Loucy (cell line): ENCODE results near the gene ARRB1.

ENCODE experiments used
- H2AFZ ChIP-seq: fragments of 200-600 bp; sonication (generic); 2 replicates; pipeline ENCODE4 v1.6.0; 2016; ENCODE audit warnings: antibody characterized with exemption, mild to moderate bottlenecking, low read length, moderate library complexity
- H3F3A ChIP-seq: fragments of 200-600 bp; 2 replicates; pipeline ENCODE4 v1.6.0; 2016; ENCODE audit warnings: antibody characterized with exemption, low read depth, mild to moderate bottlenecking
- H3K27me3 ChIP-seq: fragments of 200-600 bp; sonication (generic); 2 replicates; pipeline ENCODE4 v1.6.1; 2014; ENCODE audit warnings: low read length, mild to moderate bottlenecking; ENCODE audit not compliant: insufficient read depth, poor library complexity, severe bottlenecking
- H3K36me3 ChIP-seq: fragments of 200-600 bp; sonication (generic); 2 replicates; pipeline ENCODE4 v1.6.1; 2016; ENCODE audit warnings: low read length; ENCODE audit not compliant: insufficient read depth
- H3K4me1 ChIP-seq: fragments of 200-600 bp; sonication (generic); 2 replicates; pipeline ENCODE4 v1.5.1; 2014; ENCODE audit warnings: low read length, mild to moderate bottlenecking; ENCODE audit not compliant: insufficient read depth, poor library complexity, severe bottlenecking
- H3K4me2 ChIP-seq: fragments of 200-600 bp; sonication (generic); 2 replicates; pipeline ENCODE4 v1.6.0; 2014; ENCODE audit warnings: antibody characterized with exemption, low read length, low read depth, mild to moderate bottlenecking; ENCODE audit not compliant: poor library complexity, severe bottlenecking
- H3K4me3 ChIP-seq: fragments of 200-600 bp; sonication (generic); 2 replicates; pipeline ENCODE4 v1.5.1; 2014; ENCODE audit warnings: low read length, mild to moderate bottlenecking, mixed read lengths; ENCODE audit not compliant: poor library complexity, severe bottlenecking
- H3K79me2 ChIP-seq: fragments of 200-600 bp; sonication (generic); 2 replicates; pipeline ENCODE4 v1.6.1; 2014; ENCODE audit warnings: low read length; ENCODE audit not compliant: insufficient read depth
- H3K9ac ChIP-seq: fragments of 200-600 bp; sonication (generic); 2 replicates; pipeline ENCODE4 v1.6.0; 2014; ENCODE audit warnings: mild to moderate bottlenecking, low read depth, low read length, moderate library complexity; ENCODE audit not compliant: poor library complexity, severe bottlenecking
- H3K9me2 ChIP-seq: fragments of 200-600 bp; sonication (generic); replicated peaks from 2 replicates; pipeline ENCODE4 v1.6.1; 2016; ENCODE audit warnings: low read depth, low read length, mixed read lengths
- H3K9me3 ChIP-seq: fragments of 200-600 bp; sonication (generic); 2 replicates; pipeline ENCODE4 v1.6.1; 2014; ENCODE audit warnings: mild to moderate bottlenecking, antibody characterized with exemption, low read length, low read depth; ENCODE audit not compliant: insufficient read depth
- H4K20me1 ChIP-seq: fragments of 200-600 bp; sonication (generic); 2 replicates; pipeline ENCODE4 v1.6.0; 2014; ENCODE audit warnings: antibody characterized with exemption, low read length, mild to moderate bottlenecking; ENCODE audit not compliant: insufficient read depth, poor library complexity, severe bottlenecking
- CTCF ChIP-seq: fragments of 200-600 bp; sonication (generic); conservative IDR thresholded peaks from 2 replicates; pipeline ENCODE4 v1.5.1; 2014; ENCODE audit warnings: mild to moderate bottlenecking, antibody characterized with exemption, low read length
- EZH2phosphoT487 ChIP-seq: fragments of 200-600 bp; IDR thresholded peaks from 2 replicates; pipeline ENCODE4 v1.6.1; 2018; ENCODE audit warnings: antibody characterized with exemption, mild to moderate bottlenecking, moderate library complexity, borderline replicate concordance

Gene ARRB1

GRCh38 chr11:75307058-75307457 is 44.4 kb downstream of the ARRB1 start:
- no peaks in the 10 kb centered on the region for H3K9me3 ChIP-seq
- H3K9me2 ChIP-seq = no peaks in the 10 kb centered on the region
- TF ChIP-seq EZH2phosphoT487 (no peak), CTCF (no peak)
- peaks cover 41% of the 10 kb centered on the region for H4K20me1 ChIP-seq
- peaks cover 34% of the 10 kb centered on the region; the same call in 1 of the 2 replicates for H3K36me3 ChIP-seq
- H3K9ac ChIP-seq = no peak overlapping the region
- no peak overlapping the region for H3K4me3 ChIP-seq
- H3K79me2 ChIP-seq = peaks cover 83% of the 10 kb centered on the region; the same call in 1 of the 2 replicates
- no peaks in the 10 kb centered on the region for H3F3A ChIP-seq
- H3K27me3 ChIP-seq = no peaks in the 10 kb centered on the region
- no peak overlapping the region for H3K4me2 ChIP-seq
- no peak overlapping the region for H2AFZ ChIP-seq
- no peaks in the 10 kb centered on the region for H3K4me1 ChIP-seq

- TF ChIP-seq EZH2phosphoT487 (no peak), CTCF (no peak)
- H3K4me3 ChIP-seq = no peak overlapping the region
- H3K36me3 ChIP-seq = peaks cover 29% of the 10 kb centered on the region; the same call in 1 of the 2 replicates
- H3K9me2 ChIP-seq = no peaks in the 10 kb centered on the region
- H3K9ac ChIP-seq = no peak overlapping the region
- H3K4me2 ChIP-seq = no peak overlapping the region
- no peaks in the 10 kb centered on the region for H3K27me3 ChIP-seq
- peaks cover 83% of the 10 kb centered on the region; the same call in 1 of the 2 replicates for H3K79me2 ChIP-seq
- no peaks in the 10 kb centered on the region for H3F3A ChIP-seq
- H2AFZ ChIP-seq = no peak overlapping the region
- no peaks in the 10 kb centered on the region for H3K4me1 ChIP-seq
- H4K20me1 ChIP-seq = peaks cover 38% of the 10 kb centered on the region
- no peaks in the 10 kb centered on the region for H3K9me3 ChIP-seq
These were observed 44.9 kb downstream of the ARRB1 start for GRCh38 chr11:75306529-75306928.

GRCh38 chr11:75305993-75306392 is 45.5 kb downstream of the ARRB1 start:
- Histone ChIP-seq H4K20me1 (peaks cover 34% of the 10 kb centered on the region), H3K4me1 (no peaks in the 10 kb centered on the region), H3K9me2 (no peaks in the 10 kb centered on the region), H3K4me2 (no peak overlapping the region), H3K4me3 (no peak overlapping the region), H2AFZ (no peak overlapping the region), H3F3A (no peaks in the 10 kb centered on the region), H3K36me3 (peaks cover 28% of the 10 kb centered on the region; the same call in 1 of the 2 replicates), H3K79me2 (peaks cover 82% of the 10 kb centered on the region; the same call in 1 of the 2 replicates), H3K9ac (no peak overlapping the region), H3K9me3 (no peaks in the 10 kb centered on the region), H3K27me3 (no peaks in the 10 kb centered on the region)
- TF ChIP-seq CTCF (no peak), EZH2phosphoT487 (no peak)
